GM19467 (cell line): ENCODE results near the gene CIB1.
"Not testable (repeated sequence)": the region's sequence is repeated elsewhere in the genome, so short reads cannot be mapped to it uniquely, and the experiment has no call there.

ENCODE experiments used
- ATAC-seq: cut with Tn5 transposase; IDR thresholded peaks from one replicate; pipeline ENCODE4 v1.9.1; 2021; ENCODE audit warnings: mild to moderate bottlenecking, moderate library complexity; ENCODE audit not compliant: unreplicated experiment

CIB1 gene

GRCh38 chr15:90233387-90234095, at the start of gene CIB1:
Gene CIB1 (minus strand): TSS chr15:90233941. CDS start chr15:90233885, 56 bp downstream.
- ATAC-seq: peak; percentile 83

- ATAC-seq: not testable (repeated sequence)
Observed at GRCh38 chr15:90281637-90282036, 47.9 kb upstream of the CIB1 start.

GRCh38 chr15:90280743-90281142, 47.0 kb upstream of the CIB1 start:
- ATAC-seq: not testable (repeated sequence)

GRCh38 chr15:90278467-90278866, 44.7 kb upstream of the CIB1 start:
- ATAC-seq: not testable (repeated sequence)

GRCh38 chr15:90271459-90272166, 37.9 kb upstream of the CIB1 start:
- no peak for ATAC-seq

GRCh38 chr15:90270502-90271150, 36.9 kb upstream of the CIB1 start:
- ATAC-seq: no peak

GRCh38 chr15:90268415-90268814, 34.7 kb upstream of the CIB1 start:
- ATAC-seq: no peak

GRCh38 chr15:90266485-90266884, 32.7 kb upstream of the CIB1 start:
- ATAC-seq: no peak

- ATAC-seq: peak; percentile 16
Observed at GRCh38 chr15:90266061-90266431, 32.3 kb upstream of the CIB1 start.

GRCh38 chr15:90265271-90266060, 31.7 kb upstream of the CIB1 start, which contains the start of gene NGRN:
Gene NGRN (plus strand): TSS chr15:90265672. CDS start chr15:90265713, 41 bp downstream.
- ATAC-seq: peak; percentile 90

GRCh38 chr15:90264671-90265070, 30.9 kb upstream of the CIB1 start:
- no peak for ATAC-seq

GRCh38 chr15:90262426-90262825, 28.7 kb upstream of the CIB1 start:
- ATAC-seq: no peak

GRCh38 chr15:90261811-90262210, 28.1 kb upstream of the CIB1 start:
- ATAC-seq: no peak

GRCh38 chr15:90260731-90261130, 27.0 kb upstream of the CIB1 start:
- not testable (repeated sequence) for ATAC-seq

- ATAC-seq: peak; percentile 62
Observed at GRCh38 chr15:90259524-90259923, 25.8 kb upstream of the CIB1 start.

- ATAC-seq: no peak
Observed at GRCh38 chr15:90257776-90258175, 24.0 kb upstream of the CIB1 start.

- no peak for ATAC-seq
Observed at GRCh38 chr15:90249203-90249863, 15.6 kb upstream of the CIB1 start, which contains the start of gene TTLL13. Gene TTLL13 (plus strand): TSS chr15:90249556. CDS start chr15:90250631, 1,075 bp downstream.

- ATAC-seq: no peak
Observed at GRCh38 chr15:90248789-90249202, 15.1 kb upstream of the CIB1 start.

- ATAC-seq: no peak
Observed at GRCh38 chr15:90243943-90244639, 10.3 kb upstream of the CIB1 start.
